ENCODE data around the gene CRIP3. TPM values are rescaled to one million over a fixed set of nuclear protein-coding genes. Genes with fewer than 3 reads are reported as not detected.
"Not testable (repeated sequence)": the region's sequence is repeated elsewhere in the genome, so short reads cannot be mapped to it uniquely, and the experiment has no call there.

CRIP3 gene, protein sequence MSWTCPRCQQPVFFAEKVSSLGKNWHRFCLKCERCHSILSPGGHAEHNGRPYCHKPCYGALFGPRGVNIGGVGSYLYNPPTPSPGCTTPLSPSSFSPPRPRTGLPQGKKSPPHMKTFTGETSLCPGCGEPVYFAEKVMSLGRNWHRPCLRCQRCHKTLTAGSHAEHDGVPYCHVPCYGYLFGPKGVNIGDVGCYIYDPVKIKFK
- 2.0 TPM for total RNA-seq (2013)
- 10 to 100 TPM in 1 of 3 donors, 1 to 10 TPM in 2; 1.2 to 12.8 (median 1.6) TPM for polyA plus RNA-seq
- 1.1 and 3.3 TPM in 2 replicates for polyA minus RNA-seq
- 0.06 to 1.4 (median 0.46) reads per million in 11 experiments for total RNA-seq

DNA sequence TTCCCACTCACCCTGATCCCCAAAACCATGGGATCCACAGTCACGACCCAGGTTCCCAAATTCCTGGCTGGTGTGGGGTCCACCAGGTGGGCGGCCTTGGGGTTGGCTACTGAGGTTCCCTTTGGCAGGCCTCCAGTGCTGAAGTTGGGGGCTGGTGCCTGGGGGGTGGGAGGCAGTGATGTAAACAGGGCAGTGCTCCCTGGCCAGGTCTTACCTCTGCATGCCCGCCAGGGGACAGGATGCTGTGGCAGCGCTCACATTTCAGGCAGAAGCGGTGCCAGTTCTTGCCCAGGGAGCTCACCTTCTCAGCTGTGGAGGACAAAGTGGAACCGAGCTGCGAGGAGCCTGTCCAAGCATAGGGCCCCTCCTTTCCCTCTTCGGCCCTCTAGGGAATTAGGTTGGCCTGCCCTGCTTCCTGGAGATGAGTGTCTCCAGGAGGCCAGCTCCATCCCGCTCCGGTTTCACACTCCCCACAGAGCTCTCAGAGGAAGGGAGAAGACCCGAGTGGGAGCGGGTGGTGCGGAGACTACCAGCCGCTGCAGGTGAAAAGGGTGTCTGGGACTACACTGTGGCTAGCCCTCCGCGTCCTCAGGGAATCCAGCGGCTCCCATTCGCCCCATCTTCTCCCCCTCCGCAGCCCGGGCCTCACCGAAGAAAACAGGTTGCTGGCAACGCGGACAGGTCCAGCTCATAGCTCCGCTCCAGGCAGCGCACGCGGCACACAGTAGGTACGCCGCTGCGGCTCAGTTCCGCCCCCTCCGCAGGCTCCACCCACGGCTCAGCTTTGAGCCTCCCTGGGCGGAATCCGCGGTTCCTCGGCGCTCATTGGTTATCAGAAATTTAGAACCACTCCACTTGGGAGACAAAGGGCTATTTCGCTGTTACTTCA lies at the start of gene CRIP3:
Gene CRIP3, minus strand, starts transcription at position 726 of the 889 bp plus-strand sequence. Its CDS starts 34 bp downstream, at position 692.
- Mint-ChIP-seq H3K9me3 (peaks cover 0 to 3% (median 0%) of the 10 kb centered on the region in 7 donors), H3K36me3 (no peaks in the 10 kb centered on the region), H3K27me3 (ENCODE audit: low read depth in 3 of 3) (peaks cover 0 to 2% (median 0%) of the 10 kb centered on the region in 3 donors), H3K27ac (peak within 1 kb of the TSS in 4 of 7 donors; percentile 66 to 78 (median 70)), H3K4me3 (peak within 1 kb of the TSS; percentile 80 to 88), H3K4me1 (peaks cover 54% of the 10 kb centered on the region)
- TF ChIP-seq, protein P1, sequence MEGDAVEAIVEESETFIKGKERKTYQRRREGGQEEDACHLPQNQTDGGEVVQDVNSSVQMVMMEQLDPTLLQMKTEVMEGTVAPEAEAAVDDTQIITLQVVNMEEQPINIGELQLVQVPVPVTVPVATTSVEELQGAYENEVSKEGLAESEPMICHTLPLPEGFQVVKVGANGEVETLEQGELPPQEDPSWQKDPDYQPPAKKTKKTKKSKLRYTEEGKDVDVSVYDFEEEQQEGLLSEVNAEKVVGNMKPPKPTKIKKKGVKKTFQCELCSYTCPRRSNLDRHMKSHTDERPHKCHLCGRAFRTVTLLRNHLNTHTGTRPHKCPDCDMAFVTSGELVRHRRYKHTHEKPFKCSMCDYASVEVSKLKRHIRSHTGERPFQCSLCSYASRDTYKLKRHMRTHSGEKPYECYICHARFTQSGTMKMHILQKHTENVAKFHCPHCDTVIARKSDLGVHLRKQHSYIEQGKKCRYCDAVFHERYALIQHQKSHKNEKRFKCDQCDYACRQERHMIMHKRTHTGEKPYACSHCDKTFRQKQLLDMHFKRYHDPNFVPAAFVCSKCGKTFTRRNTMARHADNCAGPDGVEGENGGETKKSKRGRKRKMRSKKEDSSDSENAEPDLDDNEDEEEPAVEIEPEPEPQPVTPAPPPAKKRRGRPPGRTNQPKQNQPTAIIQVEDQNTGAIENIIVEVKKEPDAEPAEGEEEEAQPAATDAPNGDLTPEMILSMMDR (IDR thresholded peaks at IDR 0.05): peak; percentile 64
- Histone ChIP-seq H3K27me3 (ENCODE audit: control insufficient read depth in 2 of 2, insufficient read depth in 2 of 2, low read length in 2 of 2) (no peaks in the 10 kb centered on the region), H4K20me1 (ENCODE audit: insufficient read depth, low read length) (no peaks in the 10 kb centered on the region), H3K79me2 (ENCODE audit: insufficient read depth, low read length) (no peaks in the 10 kb centered on the region), H3K4me3 (replicated peaks in 1 of 3; ENCODE audit: low read depth in 2 of 3, low read length in 3 of 3) (peak within 1 kb of the TSS; percentile 24 to 73 (median 37)), H3K27ac (ENCODE audit: low read depth in 1 of 2, low read length in 2 of 2) (no peak within 1 kb of the TSS), H3K4me2 (replicated peaks; ENCODE audit: extremely low read depth, low read length, poor library complexity, severe bottlenecking) (peak within 1 kb of the TSS; percentile 81), H3K4me1 (ENCODE audit: control insufficient read depth in 1 of 2, insufficient read depth in 2 of 2, low read length in 2 of 2) (peaks cover 52 to 58% of the 10 kb centered on the region in 2 donors), H3K9ac (ENCODE audit: insufficient read depth, low read length, poor library complexity, severe bottlenecking) (peak within 1 kb of the TSS; percentile 5), H3K9me3 (replicated peaks in 1 of 2; ENCODE audit: control insufficient read depth in 1 of 2, insufficient read depth in 1 of 2, low read length in 2 of 2) (no peaks in the 10 kb centered on the region), H2AFZ (ENCODE audit: insufficient read depth, low read depth, low read length, poor library complexity, severe bottlenecking) (peak within 1 kb of the TSS; percentile 66), H3K36me3 (replicated peaks in 1 of 2; ENCODE audit: control insufficient read depth in 1 of 2, insufficient read depth in 2 of 2, low read length in 2 of 2) (no peaks in the 10 kb centered on the region)
- 3% methylated on average over 34 of the region's 39 CpGs for WGBS (ENCODE audit: insufficient coverage)
- intact Hi-C loops (cut with micrococcal nuclease): no loop called here
- DNase-seq: peak; percentile 25 to 48 (median 39)

DNA sequence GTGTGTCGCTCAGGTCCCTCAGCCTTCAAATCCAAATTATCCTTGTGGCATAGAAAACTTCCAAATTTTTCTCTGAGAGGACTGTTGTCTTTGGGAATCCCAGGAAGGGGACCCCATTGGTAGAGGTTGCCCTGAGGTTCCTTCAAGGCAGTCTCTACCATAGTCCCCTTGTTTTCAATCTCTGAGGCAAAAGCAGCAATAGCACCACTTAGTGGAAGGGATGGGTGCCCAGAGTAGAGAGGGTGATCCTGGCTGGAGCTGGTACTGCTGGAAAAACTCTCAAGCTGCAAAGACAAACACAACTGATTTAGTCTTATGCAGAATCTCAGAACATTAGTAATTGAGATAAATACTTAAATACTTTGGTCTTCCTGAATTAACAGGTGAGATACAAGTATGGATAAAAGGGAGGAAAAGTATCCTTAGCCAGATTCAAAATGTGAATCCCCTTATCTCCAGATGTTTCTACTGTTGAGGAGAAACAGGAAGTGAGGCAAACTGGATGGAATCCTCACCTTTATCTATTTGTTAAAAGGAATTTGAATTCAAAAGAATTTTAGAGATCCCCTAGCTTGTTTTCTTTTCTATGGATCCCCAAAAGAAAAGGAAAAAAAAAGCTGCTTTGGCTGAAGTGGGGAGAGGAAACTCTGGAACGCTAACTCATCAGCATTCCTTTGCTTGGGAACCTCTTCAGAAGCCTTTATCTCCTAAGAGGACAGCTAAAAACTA lies 47.4 kb upstream of the CRIP3 start:
- no peaks in the 10 kb centered on the region for H3K9me3 ChIP-seq (replicated peaks in 1 of 2; ENCODE audit: control insufficient read depth in 1 of 2, insufficient read depth in 1 of 2, low read length in 2 of 2)
- no peak overlapping the region for H3K4me3 Mint-ChIP-seq
- H2AFZ ChIP-seq (ENCODE audit: insufficient read depth, low read depth, low read length, poor library complexity, severe bottlenecking): no peak overlapping the region
- TF ChIP-seq, protein P1 (IDR thresholded peaks at IDR 0.05): no peak
- H3K27me3 ChIP-seq (ENCODE audit: control insufficient read depth in 2 of 2, insufficient read depth in 2 of 2, low read length in 2 of 2): no peaks in the 10 kb centered on the region
- peaks cover 71 to 97% of the 10 kb centered on the region in 2 donors for H3K36me3 ChIP-seq (replicated peaks in 1 of 2; ENCODE audit: control insufficient read depth in 1 of 2, insufficient read depth in 2 of 2, low read length in 2 of 2)
- H3K27ac Mint-ChIP-seq: peak overlapping the region in 1 of 7 donors; percentile 32
- no peak overlapping the region for H3K4me3 ChIP-seq (replicated peaks in 1 of 3; ENCODE audit: low read depth in 2 of 3, low read length in 3 of 3)
- peaks cover 26% of the 10 kb centered on the region for H4K20me1 ChIP-seq (ENCODE audit: insufficient read depth, low read length)
- no peaks in the 10 kb centered on the region for H3K27me3 Mint-ChIP-seq (ENCODE audit: low read depth in 3 of 3)
- WGBS (ENCODE audit: insufficient coverage): no CpG with 5 or more reads among the region's 2 CpGs
- H3K9ac ChIP-seq (ENCODE audit: insufficient read depth, low read length, poor library complexity, severe bottlenecking): no peak overlapping the region
- intact Hi-C loops (cut with micrococcal nuclease): loop anchor here in 1 of 2 donors (10.0 kb wide), 1 partner anchor 149 kb away; no protein-coding TSS in a partner anchor
- peak overlapping the region in 1 of 2 donors; percentile 6 for H3K27ac ChIP-seq (ENCODE audit: low read depth in 1 of 2, low read length in 2 of 2)
- no peak overlapping the region for H3K4me2 ChIP-seq (replicated peaks; ENCODE audit: extremely low read depth, low read length, poor library complexity, severe bottlenecking)
- peaks cover 78 to 79% of the 10 kb centered on the region in 2 donors for H3K36me3 Mint-ChIP-seq
- H3K9me3 Mint-ChIP-seq: no peaks in the 10 kb centered on the region
- peaks cover 11% of the 10 kb centered on the region for H3K79me2 ChIP-seq (ENCODE audit: insufficient read depth, low read length)
- H3K4me1 Mint-ChIP-seq: no peaks in the 10 kb centered on the region
- no peaks in the 10 kb centered on the region for H3K4me1 ChIP-seq (ENCODE audit: control insufficient read depth in 1 of 2, insufficient read depth in 2 of 2, low read length in 2 of 2)
- no peak for DNase-seq

DNA sequence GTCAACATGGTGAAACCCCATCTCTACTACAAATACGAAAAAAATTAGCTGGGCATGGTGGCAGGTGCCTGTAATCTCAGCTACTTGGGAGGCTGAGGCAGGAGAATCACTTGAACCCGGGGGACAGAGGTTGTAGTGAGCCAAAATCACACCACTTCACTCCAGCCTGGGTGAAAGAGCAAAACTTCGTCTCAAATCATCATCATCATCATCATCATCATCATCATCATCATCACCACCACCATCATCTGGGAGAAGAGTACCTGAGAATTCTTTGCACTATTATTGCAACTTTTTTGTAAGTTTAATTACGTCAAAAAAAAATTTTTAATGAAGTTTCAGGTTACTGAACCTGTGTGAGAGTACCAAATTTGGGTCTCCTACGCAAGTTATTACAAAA lies 43.3 kb upstream of the CRIP3 start:
- H3K27me3 Mint-ChIP-seq (ENCODE audit: low read depth in 3 of 3); H3K4me1 ChIP-seq (ENCODE audit: control insufficient read depth in 1 of 2, insufficient read depth in 2 of 2, low read length in 2 of 2); H3K4me3 Mint-ChIP-seq; H3K79me2 ChIP-seq (ENCODE audit: insufficient read depth, low read length); H3K4me1 Mint-ChIP-seq; H3K9me3 ChIP-seq (replicated peaks in 1 of 2; ENCODE audit: control insufficient read depth in 1 of 2, insufficient read depth in 1 of 2, low read length in 2 of 2); H3K9me3 Mint-ChIP-seq; H3K4me3 ChIP-seq (replicated peaks in 1 of 3; ENCODE audit: low read depth in 2 of 3, low read length in 3 of 3); H3K27ac ChIP-seq (ENCODE audit: low read depth in 1 of 2, low read length in 2 of 2); DNase-seq; H3K9ac ChIP-seq (ENCODE audit: insufficient read depth, low read length, poor library complexity, severe bottlenecking); H3K27me3 ChIP-seq (ENCODE audit: control insufficient read depth in 2 of 2, insufficient read depth in 2 of 2, low read length in 2 of 2); H2AFZ ChIP-seq (ENCODE audit: insufficient read depth, low read depth, low read length, poor library complexity, severe bottlenecking); H3K4me2 ChIP-seq (replicated peaks; ENCODE audit: extremely low read depth, low read length, poor library complexity, severe bottlenecking): not testable (repeated sequence)
- intact Hi-C loops (cut with micrococcal nuclease): loop anchor here in 1 of 2 donors (10.0 kb wide), 1 partner anchor 153 kb away; no protein-coding TSS in a partner anchor
- Mint-ChIP-seq H3K36me3 (peaks cover 49 to 55% of the 10 kb centered on the region in 2 donors), H3K27ac (peak overlapping the region in 1 of 7 donors; percentile 10)
- WGBS (ENCODE audit: insufficient coverage): 100% methylated on average over 2 of the region's 5 CpGs
- H4K20me1 ChIP-seq (ENCODE audit: insufficient read depth, low read length): peaks cover 14% of the 10 kb centered on the region
- peaks cover 62 to 94% of the 10 kb centered on the region in 2 donors for H3K36me3 ChIP-seq (replicated peaks in 1 of 2; ENCODE audit: control insufficient read depth in 1 of 2, insufficient read depth in 2 of 2, low read length in 2 of 2)

All from CD14-positive monocyte (primary cell).